ENCODE results near the gene NFATC4.
A peak's percentile ranks its signal among the peaks of the same experiment; 100 is the strongest.

NFATC4 gene

GRCh38 chr14:24367514-24368211 lies at the start of gene NFATC4:
Gene NFATC4, plus strand, starts transcription at chr14:24368184. Its CDS starts 157 bp downstream, at chr14:24368341.
- peak; percentile 7 for DNase-seq (ENCODE audit: low spot score)

- no peak for DNase-seq (ENCODE audit: low spot score)
These were observed 46.6 kb upstream of the NFATC4 start for GRCh38 chr14:24321212-24321975.

GRCh38 chr14:24322672-24323071 lies 45.3 kb upstream of the NFATC4 start:
- no peak for DNase-seq (ENCODE audit: low spot score)

- DNase-seq (ENCODE audit: low spot score): no peak
These were observed 44.6 kb upstream of the NFATC4 start for GRCh38 chr14:24323341-24323740.

DNA sequence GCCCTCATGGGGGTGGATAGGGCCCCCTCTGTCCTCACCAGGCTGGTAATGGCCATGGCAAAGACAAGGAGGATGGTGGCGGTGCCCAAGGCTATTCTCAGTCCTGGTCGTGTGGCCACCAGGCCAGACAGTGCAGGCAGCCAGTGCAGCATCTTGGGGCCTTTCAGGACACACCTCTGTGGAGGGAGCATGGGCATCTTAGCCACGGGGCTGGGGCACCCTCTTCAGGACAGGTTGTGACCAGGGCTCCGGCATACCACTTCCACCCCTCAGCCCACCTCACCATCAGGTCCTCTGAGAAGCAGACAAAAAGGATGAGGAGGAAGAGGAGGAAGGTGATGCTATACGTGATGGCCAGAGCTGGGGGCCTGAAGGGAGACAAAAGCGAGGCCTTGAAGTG lies 44.0 kb upstream of the NFATC4 start:
- DNase-seq (ENCODE audit: low spot score): no peak

DNA sequence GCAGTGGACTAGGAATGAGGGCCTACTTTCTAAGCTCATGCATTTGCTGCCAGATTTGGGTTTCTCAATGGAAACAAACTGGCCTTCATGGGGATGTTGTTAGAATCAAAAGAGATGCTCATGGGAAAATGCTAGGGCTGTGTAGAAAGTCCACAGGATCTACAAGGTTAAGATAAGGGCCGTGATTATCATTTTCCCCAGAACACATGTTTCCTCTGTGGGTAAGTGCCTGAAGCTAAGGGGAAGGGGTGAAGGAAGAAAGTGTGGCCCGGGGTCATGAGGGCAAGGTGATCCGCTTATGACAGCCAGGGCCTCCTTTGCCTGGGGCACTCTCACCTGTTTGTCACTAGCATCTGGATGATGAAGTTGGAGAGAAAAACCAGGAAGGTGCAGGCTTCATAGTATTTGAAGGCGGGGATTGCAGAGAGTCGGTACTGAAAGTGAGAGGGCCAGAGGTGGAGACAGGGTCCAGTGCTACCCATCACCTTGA lies 42.9 kb upstream of the NFATC4 start:
- no peak for DNase-seq (ENCODE audit: low spot score)

GRCh38 chr14:24325963-24326362 lies 42.0 kb upstream of the NFATC4 start:
- no peak for DNase-seq (ENCODE audit: low spot score)

- no peak for DNase-seq (ENCODE audit: low spot score)
These were observed 40.7 kb upstream of the NFATC4 start for GRCh38 chr14:24327303-24327702.

GRCh38 chr14:24327914-24328313 lies 40.1 kb upstream of the NFATC4 start:
- peak; percentile 32 for DNase-seq (ENCODE audit: low spot score)

- no peak for DNase-seq (ENCODE audit: low spot score)
These were observed 38.8 kb upstream of the NFATC4 start for GRCh38 chr14:24329073-24329663.

DNA sequence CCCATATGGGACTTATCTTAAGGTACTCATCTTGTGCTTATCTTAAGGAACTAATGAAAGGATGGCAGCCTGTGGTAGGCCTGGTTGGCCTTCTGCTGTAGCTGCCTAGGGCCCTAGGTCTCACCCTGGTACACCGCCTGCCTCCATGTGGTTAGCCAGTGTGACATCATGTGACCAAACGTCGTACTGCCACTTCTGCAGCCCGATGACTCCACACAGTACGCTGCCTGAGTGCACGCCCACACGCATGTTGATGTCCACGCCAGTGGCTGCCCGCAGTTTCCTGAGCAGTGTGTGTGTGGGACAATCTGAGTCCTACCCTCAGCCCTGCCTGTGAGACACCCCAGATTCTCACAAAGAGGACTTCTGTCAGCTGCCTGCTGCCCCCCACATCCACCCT lies 38.2 kb upstream of the NFATC4 start:
- peak; percentile 73 for DNase-seq (ENCODE audit: low spot score)

GRCh38 chr14:24330973-24331674 lies 36.9 kb upstream of the NFATC4 start:
- DNase-seq (ENCODE audit: low spot score): no peak

DNA sequence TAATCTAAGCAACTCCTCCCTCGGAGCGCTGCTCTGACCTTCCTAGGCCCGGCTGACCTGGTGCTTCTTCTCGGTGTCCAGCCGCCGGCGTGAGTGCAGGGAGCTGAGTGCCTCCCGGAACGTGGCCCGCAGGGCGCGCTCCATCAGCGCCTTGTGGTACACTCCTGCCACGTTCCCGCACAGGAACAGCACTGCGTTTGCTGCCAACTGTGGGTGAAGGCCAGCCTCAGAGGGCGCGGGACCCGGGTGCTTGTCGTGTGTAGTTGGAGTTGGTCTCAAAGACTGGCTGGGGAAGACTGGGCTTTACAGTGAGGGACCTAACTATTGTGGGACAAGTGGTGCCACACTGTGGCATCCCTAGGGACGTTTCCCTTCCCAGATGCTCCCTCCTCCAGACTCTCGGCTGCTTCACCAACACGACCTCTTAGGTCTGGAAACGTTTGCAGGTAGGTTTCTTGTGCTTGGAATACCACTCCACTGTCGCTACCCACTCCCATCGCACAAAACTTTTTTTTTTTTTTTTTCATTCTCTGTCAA lies 36.2 kb upstream of the NFATC4 start:
- DNase-seq (ENCODE audit: low spot score): no peak

- peak; percentile 93 for DNase-seq (ENCODE audit: low spot score)
These were observed 35.6 kb upstream of the NFATC4 start for GRCh38 chr14:24332268-24332993.

DNA sequence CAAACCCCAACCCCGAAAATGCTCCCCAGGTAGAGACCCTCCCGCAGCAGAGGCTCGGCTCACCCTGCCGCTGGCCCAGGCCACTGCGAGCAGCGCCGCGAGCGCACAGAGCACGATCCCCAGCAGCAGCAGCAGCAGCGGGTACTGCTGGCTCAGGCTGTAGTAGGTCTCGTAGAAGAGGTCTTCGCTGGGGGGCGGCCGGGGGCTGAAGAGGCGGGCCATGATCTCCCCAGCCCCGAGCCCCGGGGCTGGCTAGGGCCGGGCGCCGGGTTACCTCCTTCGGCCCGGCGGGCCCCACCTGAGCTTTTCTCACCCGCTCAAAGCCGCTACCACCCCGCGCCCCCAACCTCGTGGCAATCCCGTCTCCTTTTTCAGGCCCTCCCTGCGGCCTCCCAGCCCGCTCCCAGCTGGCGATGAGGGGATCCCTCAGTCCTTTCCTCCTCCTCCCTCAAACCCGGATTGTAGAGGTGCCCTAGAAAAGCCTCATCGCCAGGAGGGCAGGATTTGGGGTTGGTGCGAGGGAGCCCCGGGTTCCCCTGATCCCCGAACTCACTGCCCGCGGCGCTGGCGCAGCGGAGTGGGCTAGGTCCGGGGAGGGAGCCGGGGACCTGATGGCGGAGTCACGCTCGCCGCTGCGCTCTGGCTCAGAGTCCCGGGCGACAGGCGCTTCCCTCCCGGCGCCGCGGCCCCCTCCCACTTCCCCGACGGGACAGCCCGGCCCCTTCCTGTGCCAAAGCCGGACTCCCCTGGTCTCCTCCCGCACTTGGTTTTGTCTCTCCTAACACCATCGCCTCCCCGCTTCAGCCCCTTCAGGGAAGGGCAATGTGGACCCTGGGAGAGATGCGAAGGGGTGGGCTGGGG lies 33.3 kb upstream of the NFATC4 start, which contains the start of gene ADCY4:
Gene ADCY4 (minus strand): TSS at position 641 of the 861 bp plus-strand sequence. CDS start 419 bp downstream, at position 222.
- no peak for DNase-seq (ENCODE audit: low spot score)

GRCh38 chr14:24335461-24336171 lies 32.4 kb upstream of the NFATC4 start:
- DNase-seq (ENCODE audit: low spot score): no peak

- no peak for DNase-seq (ENCODE audit: low spot score)
These were observed 30.7 kb upstream of the NFATC4 start for GRCh38 chr14:24337144-24337823.

DNA sequence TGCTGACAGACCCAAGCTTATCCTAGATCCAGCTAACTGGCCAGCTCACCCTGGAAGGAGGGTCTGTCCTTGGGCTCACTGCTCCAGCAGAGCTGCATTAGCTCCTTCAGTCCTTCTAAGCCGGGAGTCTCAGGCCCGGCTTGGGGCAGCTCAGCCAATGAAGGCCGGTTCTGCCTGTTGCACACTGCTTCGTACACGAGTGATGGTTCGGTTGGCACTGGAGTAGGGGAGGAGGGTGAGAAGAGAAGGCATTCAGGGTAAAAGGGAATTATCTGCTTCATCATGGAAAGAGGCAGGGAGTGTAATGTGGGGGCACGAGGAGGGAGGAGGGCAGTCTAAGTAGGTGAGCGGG lies 30.2 kb upstream of the NFATC4 start:
- no peak for DNase-seq (ENCODE audit: low spot score)

- DNase-seq (ENCODE audit: low spot score): no peak
These were observed 29.1 kb upstream of the NFATC4 start for GRCh38 chr14:24338843-24339242.
